Mesenchymal stem cell (in vitro differentiated cells and primary cell): ENCODE results near the gene PCARE.
"Not testable (repeated sequence)": the region's sequence is repeated elsewhere in the genome, so short reads cannot be mapped to it uniquely, and the experiment has no call there.

ENCODE experiments used
- DNase-seq: peaks from one replicate; pipeline ENCODE4 v3.0.0-alpha.2; 2013
- H2AFZ ChIP-seq: one replicate; pipeline ENCODE4 v1.6.1; 2013; ENCODE audit warnings: low read depth, mild to moderate bottlenecking, control low read depth, inconsistent platforms, low read length, moderate library complexity
- H2AK5ac ChIP-seq: 2 replicates; pipeline ENCODE4 v1.6.1; 2013; ENCODE audit warnings: low read length, moderate library complexity, mild to moderate bottlenecking, inconsistent platforms; ENCODE audit not compliant: severe bottlenecking
- H2BK120ac ChIP-seq: one replicate; pipeline ENCODE4 v1.6.1; 2013; ENCODE audit warnings: low read depth, mild to moderate bottlenecking, inconsistent platforms, low read length, moderate library complexity
- H2BK12ac ChIP-seq, 2 experiments: one replicate each; pipeline ENCODE4 v1.6.1; 2013; ENCODE audit warnings: inconsistent platforms in 2 of 2, low read length in 2 of 2, mild to moderate bottlenecking in 2 of 2, moderate library complexity in 2 of 2, control low read depth in 1 of 2
- H2BK15ac ChIP-seq: one replicate; pipeline ENCODE4 v1.6.1; 2013; ENCODE audit warnings: mild to moderate bottlenecking, low read depth, inconsistent platforms; ENCODE audit not compliant: poor library complexity, severe bottlenecking
- H2BK5ac ChIP-seq: 2 replicates; pipeline ENCODE4 v1.6.1; 2013; ENCODE audit warnings: low read depth, mild to moderate bottlenecking, low read length, control low read depth, inconsistent platforms; ENCODE audit not compliant: poor library complexity, severe bottlenecking
- H3K14ac ChIP-seq, 2 experiments: one replicate each; pipeline ENCODE4 v1.6.1; 2013; ENCODE audit warnings: inconsistent platforms in 2 of 2, low read length in 2 of 2, control low read depth in 1 of 2, mild to moderate bottlenecking in 1 of 2, moderate library complexity in 1 of 2
- H3K18ac ChIP-seq, 2 experiments: one replicate each; pipeline ENCODE4 v1.6.1; 2013; ENCODE audit warnings: inconsistent platforms in 2 of 2, low read length in 2 of 2, control low read depth in 1 of 2, low read depth in 1 of 2, mild to moderate bottlenecking in 1 of 2
- H3K23ac ChIP-seq, 2 experiments: one replicate each; pipeline ENCODE4 v1.6.1; 2013; ENCODE audit warnings: inconsistent platforms in 2 of 2, low read length in 2 of 2, mild to moderate bottlenecking in 2 of 2, moderate library complexity in 2 of 2, control low read depth in 1 of 2
- H3K27ac ChIP-seq: 2 replicates; pipeline ENCODE4 v1.5.1; 2013; ENCODE audit warnings: mild to moderate bottlenecking, moderate library complexity, low read length, control low read depth, inconsistent platforms; ENCODE audit not compliant: poor library complexity, severe bottlenecking
- H3K27me3 ChIP-seq, 2 experiments: 2 replicates each; pipeline versions ENCODE4 v1.6.1 to v1.7.0; 2013; ENCODE audit warnings: low read length in 2 of 2, mild to moderate bottlenecking in 2 of 2, moderate library complexity in 2 of 2, control low read depth in 1 of 2, inconsistent platforms in 1 of 2; ENCODE audit not compliant: control insufficient read depth in 1 of 2, insufficient read depth in 1 of 2
- H3K36me3 ChIP-seq, 2 experiments: 2 replicates each; pipeline versions ENCODE4 v1.6.1 to v1.7.0; 2013; ENCODE audit warnings: low read length in 2 of 2, control low read depth in 1 of 2, inconsistent platforms in 1 of 2, low read depth in 1 of 2, mild to moderate bottlenecking in 1 of 2; ENCODE audit not compliant: insufficient read depth in 2 of 2, control insufficient read depth in 1 of 2
- H3K4ac ChIP-seq, 2 experiments: one replicate each; pipeline ENCODE4 v1.6.1; 2013; ENCODE audit warnings: inconsistent platforms in 2 of 2, low read length in 2 of 2, mild to moderate bottlenecking in 2 of 2, moderate library complexity in 2 of 2, control low read depth in 1 of 2, low read depth in 1 of 2
- H3K4me1 ChIP-seq: 2 replicates; pipeline ENCODE4 v1.6.1; 2013; ENCODE audit warnings: low read depth, low read length, control low read depth; ENCODE audit not compliant: control insufficient read depth, insufficient read depth
- H3K4me2 ChIP-seq: 2 replicates; pipeline ENCODE4 v1.6.1; 2013; ENCODE audit warnings: low read length, mild to moderate bottlenecking, inconsistent platforms; ENCODE audit not compliant: poor library complexity, severe bottlenecking
- H3K4me3 ChIP-seq, 2 experiments: 2 replicates each; pipeline versions ENCODE4 v1.5.1 to v1.7.0; 2013; ENCODE audit warnings: low read length in 2 of 2, mild to moderate bottlenecking in 2 of 2, control low read depth in 1 of 2, low read depth in 1 of 2; ENCODE audit not compliant: insufficient read depth in 1 of 2
- H3K79me1 ChIP-seq: replicated peaks from 2 replicates; pipeline ENCODE4 v1.6.1; 2013; ENCODE audit warnings: mild to moderate bottlenecking, control low read depth, low read length, inconsistent platforms; ENCODE audit not compliant: poor library complexity, severe bottlenecking
- H3K9ac ChIP-seq: 2 replicates; pipeline ENCODE4 v1.7.0; 2013; ENCODE audit warnings: mild to moderate bottlenecking, low read length, moderate library complexity
- H3K9me3 ChIP-seq: 2 replicates; pipeline ENCODE4 v1.7.0; 2013; ENCODE audit warnings: mild to moderate bottlenecking, low read length; ENCODE audit not compliant: control insufficient read depth
- H4K8ac ChIP-seq: one replicate; pipeline ENCODE4 v1.6.1; 2013; ENCODE audit warnings: inconsistent platforms, mild to moderate bottlenecking, low read length, moderate library complexity
- H4K91ac ChIP-seq: one replicate; pipeline ENCODE4 v1.6.1; 2013; ENCODE audit warnings: mild to moderate bottlenecking, low read length, inconsistent platforms
- WGBS: methylation state at CpG from one replicate; pipeline ENCODE4 v1.1.7; 2013; ENCODE audit warnings: mixed read lengths; 5-methylcytosine and 5-hydroxymethylcytosine counted together

Gene PCARE

GRCh38 chr2:29100564-29100963, 26.2 kb upstream of the PCARE start:
- Histone ChIP-seq H3K18ac (no peak overlapping the region), H3K9ac (no peak overlapping the region), H3K36me3 (no peaks in the 10 kb centered on the region), H2BK5ac (no peak overlapping the region), H3K4me1 (no peaks in the 10 kb centered on the region), H3K9me3 (no peaks in the 10 kb centered on the region), H2BK15ac (no peak overlapping the region), H3K23ac (no peak overlapping the region), H4K8ac (no peak overlapping the region), H3K14ac (no peak overlapping the region), H3K27ac (no peak overlapping the region), H2AFZ (no peak overlapping the region), H3K27me3 (peaks cover 0 to 3% of the 10 kb centered on the region in 2 experiments), H2BK12ac (no peak overlapping the region), H3K4me3 (no peak overlapping the region), H3K79me1 (no peaks in the 10 kb centered on the region), H3K4ac (no peak overlapping the region), H3K4me2 (no peak overlapping the region), H2BK120ac (no peak overlapping the region), H2AK5ac (no peak overlapping the region), H4K91ac (no peak overlapping the region)
- 89% methylated on average over 1 of the region's 1 CpG for WGBS
- DNase-seq: no peak

GRCh38 chr2:29097569-29097968, 23.2 kb upstream of the PCARE start:
- no peak overlapping the region for H3K23ac ChIP-seq
- WGBS: 92% methylated on average over 6 of the region's 6 CpGs
- no peaks in the 10 kb centered on the region for H3K4me1 ChIP-seq
- DNase-seq: no peak
- H3K9me3 ChIP-seq: no peaks in the 10 kb centered on the region
- no peak overlapping the region for H2BK15ac ChIP-seq
- no peak overlapping the region for H4K8ac ChIP-seq
- H3K27ac ChIP-seq: no peak overlapping the region
- no peak overlapping the region for H2BK12ac ChIP-seq
- no peak overlapping the region for H2BK120ac ChIP-seq
- no peak overlapping the region for H2AFZ ChIP-seq
- no peak overlapping the region for H3K9ac ChIP-seq
- H3K36me3 ChIP-seq: no peaks in the 10 kb centered on the region
- no peaks in the 10 kb centered on the region for H3K79me1 ChIP-seq
- H3K4me3 ChIP-seq: no peak overlapping the region
- H3K14ac ChIP-seq: no peak overlapping the region
- H3K27me3 ChIP-seq: peaks cover 0 to 5% of the 10 kb centered on the region in 2 experiments
- no peak overlapping the region for H4K91ac ChIP-seq
- H3K4me2 ChIP-seq: no peak overlapping the region
- H3K4ac ChIP-seq: no peak overlapping the region
- no peak overlapping the region for H2BK5ac ChIP-seq
- H3K18ac ChIP-seq: no peak overlapping the region
- H2AK5ac ChIP-seq: no peak overlapping the region

- H3K9me3 ChIP-seq: no peaks in the 10 kb centered on the region
- H3K18ac ChIP-seq: no peak overlapping the region
- H3K27me3 ChIP-seq: peaks cover 0 to 5% of the 10 kb centered on the region in 2 experiments
- H2BK5ac ChIP-seq: no peak overlapping the region
- H3K4ac ChIP-seq: no peak overlapping the region
- H3K4me3 ChIP-seq: no peak overlapping the region
- H3K4me2 ChIP-seq: no peak overlapping the region
- no peak overlapping the region for H2AK5ac ChIP-seq
- no peak overlapping the region for H4K91ac ChIP-seq
- no peak overlapping the region for H2BK15ac ChIP-seq
- 99% methylated on average over 8 of the region's 8 CpGs for WGBS
- H3K23ac ChIP-seq: no peak overlapping the region
- no peak overlapping the region for H4K8ac ChIP-seq
- DNase-seq: no peak
- H3K4me1 ChIP-seq: no peaks in the 10 kb centered on the region
- no peaks in the 10 kb centered on the region for H3K36me3 ChIP-seq
- no peaks in the 10 kb centered on the region for H3K79me1 ChIP-seq
- H3K14ac ChIP-seq: no peak overlapping the region
- no peak overlapping the region for H3K27ac ChIP-seq
- H2BK12ac ChIP-seq: no peak overlapping the region
- H2AFZ ChIP-seq: no peak overlapping the region
- no peak overlapping the region for H2BK120ac ChIP-seq
- no peak overlapping the region for H3K9ac ChIP-seq
Measured at GRCh38 chr2:29096969-29097368, 22.6 kb upstream of the PCARE start.

GRCh38 chr2:29090311-29090710, 16.0 kb upstream of the PCARE start:
- not testable (repeated sequence) for H3K36me3 ChIP-seq, H3K27ac ChIP-seq

More at GRCh38 chr2:29090311-29090710, 16.0 kb upstream of the PCARE start:
- H3K23ac ChIP-seq, H3K4me2 ChIP-seq, H2BK12ac ChIP-seq, H3K9me3 ChIP-seq, H3K79me1 ChIP-seq, H2AK5ac ChIP-seq, H3K4me3 ChIP-seq, H2BK15ac ChIP-seq, H4K91ac ChIP-seq, H2BK120ac ChIP-seq, H3K27me3 ChIP-seq, H2AFZ ChIP-seq, H4K8ac ChIP-seq, H3K4me1 ChIP-seq, H3K9ac ChIP-seq, H2BK5ac ChIP-seq, H3K4ac ChIP-seq, H3K14ac ChIP-seq: not testable (repeated sequence)
- WGBS: 75% methylated on average over 7 of the region's 7 CpGs
- DNase-seq: peak; percentile 37
- H3K18ac ChIP-seq: peak overlapping the region in 1 of 2 experiments; percentile 21
